ENCODE data around the gene OTUD7B.

The OTUD7B gene

GRCh38 chr1:149888247-149888998 is 122.1 kb downstream of the OTUD7B start:
- DNase-seq (ENCODE audit: insufficient read length, low spot score) = no peak
- FAIRE-seq = no peak
- peak; percentile 77 for TF ChIP-seq CTCF (IDR thresholded peaks at IDR 0.05; ENCODE audit: insufficient read depth, missing control alignments)
